Mesendoderm (in vitro differentiated cells): ENCODE measurements around the gene PASK.

Experiments
- DNase-seq: peaks from one replicate; pipeline ENCODE4 v3.0.0; 2013
- H2AK5ac ChIP-seq: 2 replicates; pipeline ENCODE4 v1.6.1; 2013; ENCODE audit warnings: low read length, inconsistent platforms
- H2BK120ac ChIP-seq: 2 replicates; pipeline ENCODE4 v1.6.1; 2013; ENCODE audit warnings: low read depth, mild to moderate bottlenecking, low read length, moderate library complexity, mixed read lengths
- H2BK15ac ChIP-seq: replicated peaks from 2 replicates; pipeline ENCODE4 v1.6.1; 2013; ENCODE audit warnings: low read depth, mild to moderate bottlenecking, moderate library complexity
- H2BK5ac ChIP-seq: 2 replicates; pipeline ENCODE4 v1.6.1; 2013; ENCODE audit warnings: low read length, inconsistent platforms
- H3K18ac ChIP-seq: 2 replicates; pipeline ENCODE4 v1.6.1; 2013; ENCODE audit warnings: mild to moderate bottlenecking, low read length, mixed read lengths
- H3K23ac ChIP-seq: one replicate; pipeline ENCODE4 v1.6.1; 2013; ENCODE audit warnings: low read length
- H3K27ac ChIP-seq: 2 replicates; pipeline ENCODE4 v1.5.1; 2013; ENCODE audit warnings: low read depth, mild to moderate bottlenecking, inconsistent platforms, low read length, moderate library complexity
- H3K27me3 ChIP-seq: 2 replicates; pipeline ENCODE4 v1.6.1; 2013; ENCODE audit warnings: low read length, control low read depth, mild to moderate bottlenecking, inconsistent platforms; ENCODE audit not compliant: insufficient read depth, poor library complexity
- H3K36me3 ChIP-seq: 2 replicates; pipeline ENCODE4 v1.6.1; 2013; ENCODE audit warnings: low read length, inconsistent platforms; ENCODE audit not compliant: control insufficient read depth, insufficient read depth
- H3K4ac ChIP-seq: one replicate; pipeline ENCODE4 v1.6.1; 2013; ENCODE audit warnings: low read depth, mild to moderate bottlenecking, low read length, moderate library complexity
- H3K4me1 ChIP-seq: 2 replicates; pipeline ENCODE4 v1.6.1; 2013; ENCODE audit warnings: low read depth, low read length, inconsistent platforms; ENCODE audit not compliant: control insufficient read depth
- H3K4me2 ChIP-seq: 2 replicates; pipeline ENCODE4 v1.6.1; 2013; ENCODE audit warnings: low read length
- H3K4me3 ChIP-seq: 2 replicates; pipeline ENCODE4 v1.5.1; 2013; ENCODE audit warnings: mild to moderate bottlenecking, low read length
- H3K56ac ChIP-seq: one replicate; pipeline ENCODE4 v1.6.1; 2013; ENCODE audit warnings: low read length
- H3K79me1 ChIP-seq: 2 replicates; pipeline ENCODE4 v1.6.1; 2013; ENCODE audit warnings: low read length, inconsistent platforms
- H3K79me2 ChIP-seq: 2 replicates; pipeline ENCODE4 v1.6.1; 2013; ENCODE audit warnings: mild to moderate bottlenecking, low read length; ENCODE audit not compliant: control insufficient read depth, insufficient read depth
- H3K9ac ChIP-seq: 2 replicates; pipeline ENCODE4 v1.6.1; 2013; ENCODE audit warnings: low read length, inconsistent platforms
- H4K5ac ChIP-seq: one replicate; pipeline ENCODE4 v1.6.1; 2013; ENCODE audit warnings: low read length
- H4K8ac ChIP-seq: one replicate; pipeline ENCODE4 v1.6.1; 2013; ENCODE audit warnings: low read depth, mild to moderate bottlenecking, control low read depth, low read length, moderate library complexity
- WGBS: extraction: QIAGEN DNeasy Blood & Tissue Kit; methylation state at CpG from one replicate; pipeline ENCODE4 v1.1.7; 2013; ENCODE audit warnings: low lambda C conversion rate, missing lambda C conversion rate; ENCODE audit not compliant: insufficient coverage; ENCODE audit errors: extremely low coverage; 5-methylcytosine and 5-hydroxymethylcytosine counted together

The PASK gene

DNA sequence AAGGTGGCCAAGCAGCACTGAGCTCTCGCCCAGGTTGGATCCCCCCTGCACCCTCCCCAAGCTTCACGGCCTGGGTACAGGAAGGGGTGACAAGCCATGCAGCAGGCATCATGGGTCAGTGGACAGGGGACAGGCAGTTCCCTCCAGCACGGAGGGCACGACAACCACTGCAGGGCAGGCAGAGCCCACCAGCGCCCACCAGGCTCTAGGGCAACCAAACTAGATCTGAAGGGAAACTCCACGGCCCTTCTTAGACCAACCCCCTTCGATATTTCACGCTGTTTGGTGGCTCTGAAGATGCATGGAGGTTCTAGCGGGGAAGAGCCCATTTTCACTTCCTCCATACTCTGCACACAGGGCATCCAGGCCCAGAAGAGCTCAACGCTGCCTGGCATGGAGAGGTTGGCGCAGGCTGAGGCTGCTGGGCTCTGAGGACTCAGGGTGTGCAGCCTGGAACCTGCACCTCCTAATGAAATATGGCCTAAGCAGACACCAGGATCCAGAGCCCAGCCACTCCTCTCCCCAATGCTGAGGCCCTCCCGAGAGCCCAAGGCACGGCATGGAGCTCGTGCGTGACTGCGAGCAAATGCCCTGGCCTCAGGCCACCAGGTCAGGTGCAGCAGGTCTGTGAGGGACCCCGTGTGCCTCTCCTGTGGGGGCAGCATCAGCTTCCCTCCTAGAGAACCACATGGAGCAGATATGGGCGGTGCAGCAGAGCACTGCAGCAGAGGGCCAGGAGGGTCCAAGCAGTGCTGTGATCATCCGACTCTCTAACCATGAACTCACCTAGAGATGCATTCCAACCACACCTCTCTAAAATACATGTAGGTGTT is 38.4 kb downstream of the PASK start:
- Histone ChIP-seq H3K23ac (no peak overlapping the region), H3K9ac (no peak overlapping the region), H3K36me3 (no peaks in the 10 kb centered on the region), H3K4me2 (no peak overlapping the region), H3K56ac (no peak overlapping the region), H3K18ac (no peak overlapping the region), H2BK15ac (no peak overlapping the region), H3K27ac (no peak overlapping the region), H3K4me1 (no peaks in the 10 kb centered on the region), H3K27me3 (no peaks in the 10 kb centered on the region), H2BK120ac (no peak overlapping the region), H3K4me3 (no peak overlapping the region), H4K8ac (no peak overlapping the region), H4K5ac (no peak overlapping the region), H3K4ac (no peak overlapping the region), H2BK5ac (no peak overlapping the region), H3K79me2 (no peaks in the 10 kb centered on the region), H2AK5ac (no peak overlapping the region), H3K79me1 (no peaks in the 10 kb centered on the region)
- no peak for DNase-seq
- no CpG with 5 or more reads among the region's 19 CpGs for WGBS

DNA sequence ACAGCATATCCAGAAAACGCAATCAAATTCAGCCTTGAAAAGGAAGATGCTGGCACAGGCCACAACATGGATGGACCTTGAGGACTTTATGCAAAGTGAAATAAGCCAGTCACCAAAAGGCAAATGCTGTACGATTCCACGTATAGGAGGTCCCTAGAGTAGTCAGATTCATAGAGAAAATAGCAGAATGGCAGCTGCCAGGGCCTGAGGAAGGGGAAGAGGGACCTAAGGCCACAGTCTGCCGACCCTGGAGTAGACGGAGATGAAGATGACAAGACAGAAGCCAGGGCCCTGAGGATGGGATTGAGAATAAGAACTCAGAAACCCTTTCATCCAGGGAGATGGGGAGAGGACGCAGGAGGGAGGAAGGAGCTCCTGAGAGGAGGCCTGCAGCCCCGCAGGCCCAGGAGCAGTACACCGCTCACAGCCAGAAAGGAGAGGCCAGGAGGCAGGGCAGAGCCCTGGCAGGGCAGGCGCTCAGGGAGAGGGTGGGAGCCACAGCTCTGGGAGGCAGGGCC is 39.1 kb downstream of the PASK start:
- no peak overlapping the region for H3K9ac ChIP-seq
- DNase-seq, result no peak
- H3K4ac ChIP-seq, result no peak overlapping the region
- no peak overlapping the region for H2BK5ac ChIP-seq
- no peak overlapping the region for H2BK120ac ChIP-seq
- WGBS, result no CpG with 5 or more reads among the region's 9 CpGs
- H4K8ac ChIP-seq, result no peak overlapping the region
- H2BK15ac ChIP-seq, result no peak overlapping the region
- H2AK5ac ChIP-seq, result no peak overlapping the region
- H3K23ac ChIP-seq, result no peak overlapping the region
- no peaks in the 10 kb centered on the region for H3K79me2 ChIP-seq
- no peak overlapping the region for H3K56ac ChIP-seq
- no peak overlapping the region for H3K27ac ChIP-seq
- H3K4me3 ChIP-seq, result no peak overlapping the region
- no peak overlapping the region for H3K4me2 ChIP-seq
- no peaks in the 10 kb centered on the region for H3K4me1 ChIP-seq
- H3K27me3 ChIP-seq, result no peaks in the 10 kb centered on the region
- H3K18ac ChIP-seq, result no peak overlapping the region
- H3K36me3 ChIP-seq, result no peaks in the 10 kb centered on the region
- H3K79me1 ChIP-seq, result no peaks in the 10 kb centered on the region
- H4K5ac ChIP-seq, result no peak overlapping the region

DNA sequence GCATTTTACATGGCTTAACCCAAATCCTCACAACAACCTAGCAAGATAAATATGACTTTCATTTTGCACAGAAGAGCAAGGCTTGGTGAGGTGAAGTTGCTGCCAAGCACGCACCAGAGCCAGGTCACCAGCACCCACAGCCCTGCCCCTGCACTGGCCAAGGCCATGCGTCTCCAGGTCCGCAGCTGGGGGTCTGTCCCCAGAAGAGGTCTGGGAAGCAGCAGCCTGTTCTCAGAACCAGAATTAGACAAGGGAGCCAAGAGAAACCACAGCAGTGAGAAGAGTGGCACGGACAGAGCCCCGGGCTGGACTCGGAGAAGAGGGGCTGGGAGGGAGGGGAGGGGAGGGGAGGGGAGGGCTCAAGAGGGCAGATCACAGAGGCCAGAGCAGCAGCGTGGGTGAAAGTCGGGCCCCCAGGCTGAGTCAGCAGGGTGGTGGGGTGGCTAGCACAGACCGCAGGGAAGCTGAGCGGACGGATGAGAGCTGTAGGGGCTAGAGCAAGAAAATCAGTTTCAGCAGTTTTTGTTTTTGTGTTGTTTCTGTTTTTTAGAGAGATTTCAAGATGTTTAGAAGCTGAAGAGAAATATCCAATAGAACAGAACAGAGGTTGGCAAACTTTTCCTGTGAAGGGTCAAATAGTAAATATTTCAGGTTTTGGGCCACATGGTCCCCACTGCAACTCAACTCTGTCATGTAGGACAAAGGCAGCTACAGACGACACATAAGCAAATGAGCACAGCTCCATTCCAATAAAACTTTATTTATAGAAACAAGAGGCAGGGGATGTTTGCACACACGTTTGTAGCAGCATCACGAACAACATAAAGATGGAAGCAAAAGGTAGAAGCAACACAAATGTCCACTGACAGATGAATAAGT is 39.8 kb downstream of the PASK start:
- Histone ChIP-seq H3K23ac (no peak overlapping the region), H3K79me1 (no peaks in the 10 kb centered on the region), H4K8ac (no peak overlapping the region), H3K18ac (no peak overlapping the region), H3K36me3 (no peaks in the 10 kb centered on the region), H3K4me3 (no peak overlapping the region), H3K4me1 (no peaks in the 10 kb centered on the region), H4K5ac (no peak overlapping the region), H2AK5ac (no peak overlapping the region), H3K27me3 (no peaks in the 10 kb centered on the region), H2BK120ac (no peak overlapping the region), H3K9ac (no peak overlapping the region), H3K4me2 (no peak overlapping the region), H2BK15ac (no peak overlapping the region), H3K56ac (no peak overlapping the region), H3K27ac (no peak overlapping the region), H3K79me2 (no peaks in the 10 kb centered on the region), H2BK5ac (no peak overlapping the region), H3K4ac (no peak overlapping the region)
- WGBS, result no CpG with 5 or more reads among the region's 14 CpGs
- no peak for DNase-seq

DNA sequence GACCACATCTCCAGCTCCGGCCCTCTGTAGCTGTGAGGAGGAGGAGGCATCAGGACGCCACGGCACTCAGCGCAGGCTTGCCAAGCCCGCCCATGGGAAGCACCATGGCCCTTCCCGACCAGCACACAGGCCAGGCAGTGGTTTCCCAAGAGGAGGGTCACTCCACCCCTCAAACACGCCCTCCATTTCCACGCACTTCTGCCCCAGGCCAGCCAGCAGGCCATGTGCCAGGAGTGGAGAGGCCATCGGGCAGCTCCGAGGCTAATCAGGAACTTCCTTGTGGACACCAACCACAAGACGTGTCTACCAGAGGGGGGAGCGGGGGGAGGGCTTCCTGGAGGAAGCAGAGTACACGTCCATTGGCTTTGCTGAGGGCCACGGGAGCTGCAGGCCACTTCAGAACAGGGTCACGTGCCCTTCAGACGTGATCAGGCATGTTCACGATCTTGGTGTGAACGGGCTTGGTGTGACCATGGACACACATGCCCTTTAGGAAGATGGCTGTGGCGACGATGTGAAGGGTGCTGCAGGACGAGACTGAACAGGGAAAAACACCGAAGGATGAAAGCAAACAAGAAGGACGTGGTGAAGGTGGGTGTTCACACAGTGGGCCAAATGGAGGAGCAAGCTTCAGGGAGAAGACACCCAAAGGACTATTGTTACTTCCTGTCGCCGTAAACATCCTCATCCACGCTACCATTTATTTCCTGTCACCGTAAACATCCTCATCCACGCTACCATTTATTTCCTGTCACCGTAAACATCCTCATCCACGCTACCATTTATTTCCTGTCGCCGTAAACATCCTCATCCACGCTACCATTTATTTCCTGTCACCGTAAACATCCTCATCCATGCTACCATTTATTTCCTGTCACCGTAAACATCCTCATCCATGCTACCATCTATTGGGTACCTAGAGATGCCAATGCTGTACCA is 40.7 kb downstream of the PASK start:
- no peak overlapping the region for H2BK15ac ChIP-seq
- H3K56ac ChIP-seq, result no peak overlapping the region
- H3K4ac ChIP-seq, result no peak overlapping the region
- 100% methylated on average over 6 of the region's 35 CpGs for WGBS
- H3K36me3 ChIP-seq, result no peaks in the 10 kb centered on the region
- H3K18ac ChIP-seq, result no peak overlapping the region
- no peak overlapping the region for H2BK5ac ChIP-seq
- H3K27ac ChIP-seq, result no peak overlapping the region
- H3K4me1 ChIP-seq, result no peaks in the 10 kb centered on the region
- DNase-seq, result no peak
- H3K23ac ChIP-seq, result no peak overlapping the region
- H4K8ac ChIP-seq, result no peak overlapping the region
- H3K4me3 ChIP-seq, result no peak overlapping the region
- H3K79me1 ChIP-seq, result no peaks in the 10 kb centered on the region
- H3K27me3 ChIP-seq, result no peaks in the 10 kb centered on the region
- H3K79me2 ChIP-seq, result no peaks in the 10 kb centered on the region
- H3K9ac ChIP-seq, result no peak overlapping the region
- no peak overlapping the region for H2AK5ac ChIP-seq
- H3K4me2 ChIP-seq, result no peak overlapping the region
- H4K5ac ChIP-seq, result no peak overlapping the region
- no peak overlapping the region for H2BK120ac ChIP-seq

DNA sequence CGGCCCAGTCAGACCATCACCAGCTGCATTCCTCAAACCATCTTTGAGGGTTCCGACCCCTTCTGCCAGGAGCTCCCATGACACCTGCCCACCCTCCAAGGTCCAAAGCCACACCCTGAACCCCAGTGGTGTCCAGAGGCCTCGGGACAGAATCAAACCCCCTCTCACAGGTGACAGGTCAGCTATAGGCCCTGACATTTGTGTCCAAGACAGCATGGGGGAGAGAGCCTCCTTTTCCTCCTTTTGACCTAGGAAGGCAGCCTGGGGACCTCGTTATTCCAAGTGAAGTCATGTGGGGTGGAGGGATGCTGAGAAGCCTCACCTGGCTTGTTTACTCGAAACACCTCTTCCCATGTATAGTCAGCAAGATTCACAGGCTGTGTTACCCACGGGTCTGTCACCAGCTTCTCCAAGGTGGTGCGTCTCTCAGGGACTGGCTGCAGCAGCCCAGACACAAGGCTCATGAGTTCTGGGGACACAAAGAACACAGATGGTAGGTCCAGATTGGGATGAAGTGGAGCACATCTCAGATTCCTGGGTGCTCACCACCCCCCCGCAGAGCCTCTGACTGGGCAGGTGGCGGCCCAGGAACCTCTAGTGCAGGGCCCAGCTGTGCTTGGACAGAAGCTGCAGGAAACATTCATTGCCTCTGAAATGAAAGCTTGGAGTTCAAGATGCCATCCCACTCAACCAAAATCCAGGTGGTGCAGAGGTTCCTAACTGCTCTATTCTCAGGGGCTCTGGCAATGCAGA is 42.1 kb downstream of the PASK start:
- H3K18ac ChIP-seq, result no peak overlapping the region
- H3K4me3 ChIP-seq, result no peak overlapping the region
- H3K36me3 ChIP-seq, result no peaks in the 10 kb centered on the region
- no peak overlapping the region for H3K23ac ChIP-seq
- no peak for DNase-seq
- no peak overlapping the region for H2BK15ac ChIP-seq
- no peak overlapping the region for H2BK5ac ChIP-seq
- H3K4me1 ChIP-seq, result no peaks in the 10 kb centered on the region
- no peak overlapping the region for H4K5ac ChIP-seq
- no peak overlapping the region for H3K56ac ChIP-seq
- no peak overlapping the region for H3K4me2 ChIP-seq
- H2AK5ac ChIP-seq, result no peak overlapping the region
- H3K4ac ChIP-seq, result no peak overlapping the region
- no peak overlapping the region for H2BK120ac ChIP-seq
- whole genome bisulfite sequencing, result no CpG with 5 or more reads among the region's 9 CpGs
- H3K79me1 ChIP-seq, result no peaks in the 10 kb centered on the region
- H3K79me2 ChIP-seq, result no peaks in the 10 kb centered on the region
- H3K9ac ChIP-seq, result no peak overlapping the region
- no peaks in the 10 kb centered on the region for H3K27me3 ChIP-seq
- H4K8ac ChIP-seq, result no peak overlapping the region
- no peak overlapping the region for H3K27ac ChIP-seq
